GM12878 (cell line): ENCODE measurements around the gene MED22. TPM values are rescaled to one million over a fixed set of nuclear protein-coding genes. Genes with fewer than 3 reads are reported as not detected.

Source experiments
- ATAC-seq: fragments of 200-7000 bp; cut with Tn5 transposase; 3 replicates; pipeline ENCODE4 v1.9.1; 2020; ENCODE audit warnings: mild to moderate bottlenecking, moderate library complexity
- BruUV-seq: library from RNA; stranded (reverse); fragments of 400-500 nt; replicated peaks from 2 replicates; lab custom pipeline; 2021; lab: Mats Ljungman, UMichigan
- CTCF ChIA-PET: fragments of 300-600 bp; sonication (Branson Sonifier 250); formaldehyde crosslinking; extraction: SDS; loops from one replicate; lab custom pipeline; 2021; ENCODE audit warnings: inconsistent platforms; lab: Yijun Ruan, JAX
- POLR2A ChIA-PET: fragments of 350-600 bp; formaldehyde crosslinking; extraction: SDS; loops from one replicate; lab custom pipeline; 2021; ENCODE audit warnings: inconsistent platforms; lab: Charles Lee
- RAD21 ChIA-PET: fragments of 300-600 bp; sonication (Branson Sonifier 250); formaldehyde crosslinking; loops from one replicate; lab custom pipeline; 2023; ENCODE audit warnings: antibody characterized with exemption; ENCODE audit not compliant: unreplicated experiment; lab: Charles Lee
- SMC1A ChIA-PET: fragments of 300-600 bp; sonication (Branson Sonifier 250); formaldehyde crosslinking; loops from one replicate; lab custom pipeline; 2023; ENCODE audit not compliant: unreplicated experiment, uncharacterized antibody; lab: Charles Lee
- DNase-seq: peaks from one replicate; pipeline ENCODE4 v3.0.0-alpha.2; 2011; ENCODE audit warnings: low read depth, low spot score
- FAIRE-seq: peaks from 3 replicates; lab custom pipeline; 2011; peaks lifted over from hg19 to GRCh38; lab: Jason Lieb, UNC
- H2AFZ ChIP-seq: 2 replicates; pipeline ENCODE4 v1.6.0; 2011; ENCODE audit warnings: low read depth, low read length, control low read depth; ENCODE audit not compliant: control insufficient read depth
- H3K27ac ChIP-seq: 2 replicates; pipeline ENCODE4 v1.5.1; 2011; ENCODE audit warnings: control low read depth; ENCODE audit not compliant: control insufficient read depth, insufficient read depth
- H3K27me3 ChIP-seq, 2 experiments: replicated peaks in 1 of 2; 2 replicates each; pipeline versions ENCODE4 v1.6.0 to v1.6.1; 2011; ENCODE audit warnings: low read length in 1 of 2; ENCODE audit not compliant: control insufficient read depth in 2 of 2, insufficient read depth in 2 of 2
- H3K36me3 ChIP-seq, 2 experiments: 2 replicates each; pipeline ENCODE4 v1.5.1; 2011; ENCODE audit warnings: low read length in 1 of 2; ENCODE audit not compliant: control insufficient read depth in 2 of 2, insufficient read depth in 2 of 2
- H3K4me1 ChIP-seq: 2 replicates; pipeline ENCODE4 v1.6.1; 2011; ENCODE audit warnings: mild to moderate bottlenecking, low read length, moderate library complexity, mixed read lengths; ENCODE audit not compliant: control insufficient read depth, insufficient read depth
- H3K4me2 ChIP-seq: 2 replicates; pipeline ENCODE4 v1.6.0; 2011; ENCODE audit warnings: control low read depth; ENCODE audit not compliant: control insufficient read depth, insufficient read depth
- H3K4me3 ChIP-seq: fragments of 200-600 bp; sonication (generic); 2 replicates; pipeline ENCODE4 v1.5.1; 2016
- H3K79me2 ChIP-seq: 2 replicates; pipeline ENCODE4 v1.6.0; 2011; ENCODE audit warnings: low read length; ENCODE audit not compliant: control insufficient read depth, insufficient read depth
- H3K9ac ChIP-seq: 2 replicates; pipeline ENCODE4 v1.8.0; 2011; ENCODE audit warnings: low read length, control low read depth, mixed read lengths; ENCODE audit not compliant: control insufficient read depth, insufficient read depth
- H3K9me3 ChIP-seq: replicated peaks from 3 replicates; pipeline ENCODE4 v1.5.1; 2011; ENCODE audit warnings: mild to moderate bottlenecking, low read length; ENCODE audit not compliant: control insufficient read depth, insufficient read depth
- H4K20me1 ChIP-seq: 2 replicates; pipeline ENCODE4 v1.6.0; 2011; ENCODE audit not compliant: control insufficient read depth, insufficient read depth
- E2F4 ChIP-seq: IDR thresholded peaks from 2 replicates; pipeline ENCODE4 v1.6.1; 2012; ENCODE audit warnings: low read depth, low read length, improper control_type of control experiment
- GABPA ChIP-seq: IDR thresholded peaks from 2 replicates; pipeline ENCODE4 v1.6.1; 2014; ENCODE audit warnings: antibody characterized with exemption, low read depth, mild to moderate bottlenecking, inconsistent platforms
- NFYB ChIP-seq: IDR thresholded peaks from 2 replicates; pipeline ENCODE4 v1.6.1; 2011; ENCODE audit warnings: low read depth, mild to moderate bottlenecking, low read length, improper control_type of control experiment, moderate library complexity; ENCODE audit not compliant: insufficient read depth
- POLR2A ChIP-seq: IDR thresholded peaks from 2 replicates; pipeline ENCODE4 v1.6.1; 2011; ENCODE audit warnings: low read depth, mild to moderate bottlenecking, low read length
- SMAD5 ChIP-seq: IDR thresholded peaks from 2 replicates; pipeline ENCODE4 v1.6.1; 2016; ENCODE audit warnings: antibody characterized with exemption, low read depth
- SPI1 ChIP-seq: IDR thresholded peaks from 2 replicates; pipeline ENCODE4 v1.6.1; 2011; ENCODE audit warnings: low read depth, mild to moderate bottlenecking, low read length, moderate library complexity, borderline replicate concordance; ENCODE audit not compliant: insufficient read depth
- ZBED1 ChIP-seq: IDR thresholded peaks from 2 replicates; pipeline ENCODE4 v1.6.1; 2016; ENCODE audit warnings: borderline replicate concordance
- whole genome bisulfite sequencing: methylation state at CpG from one replicate; pipeline ENCODE4 v1.1.6; 2016; ENCODE audit warnings: low lambda C conversion rate; ENCODE audit not compliant: insufficient replicate concordance, insufficient coverage; ENCODE audit errors: missing lambda C conversion rate; 5-methylcytosine and 5-hydroxymethylcytosine counted together
- in situ Hi-C: fragments of 300-500 bp; cut with MboI; formaldehyde crosslinking; loops from 9 replicates; pipeline ENCODE4 v1.14.3; 2018; ENCODE audit warnings: mixed read lengths
- intact Hi-C: fragments of 100-400 bp; cut with micrococcal nuclease; formaldehyde crosslinking; loops from one replicate; pipeline ENCODE4 v1.14.2; 2022; ENCODE audit not compliant: unreplicated experiment
- polyA plus RNA-seq, 11 experiments: library from polyadenylated mRNA; depleted of rRNA in 4 of 11; unstranded in 6 of 11; stranded (reverse) in 5 of 11; fragments of >200 nt; fragmentation: Nextera tagmentation in 4 of 11; fragmentation: Illumina TruSeq in 1 of 11; extraction: Ambion mirVana in 4 of 11; extraction: Trizol in 1 of 11; gene quantifications; 1 replicate in 1 of 11; 2 replicates in 10 of 11; pipeline versions ENCODE4 v1.2.1 to v1.2.3, GENCODE V29; 2011 to 2016; ENCODE audit warnings: inconsistent platforms in 2 of 11, missing spikeins in 2 of 11, low read depth in 1 of 11
- total RNA-seq, 4 experiments: library from RNA; depleted of rRNA in 3 of 4; stranded (reverse); fragments of >200 nt in 3 of 4; fragmentation: Illumina TruSeq in 1 of 4; extraction: Trizol in 1 of 4; gene quantifications; 2 replicates each; pipeline versions ENCODE4 v1.2.1 to v1.2.3, GENCODE V29; 2013 to 2021

MED22 gene
- total and polyA plus RNA-seq, 10 of the 15 experiments (the other 5 are each of a cell fraction or from before 2014, with no cell fraction given) = 1.4 to 42.1 (median 24.6) TPM

DNA sequence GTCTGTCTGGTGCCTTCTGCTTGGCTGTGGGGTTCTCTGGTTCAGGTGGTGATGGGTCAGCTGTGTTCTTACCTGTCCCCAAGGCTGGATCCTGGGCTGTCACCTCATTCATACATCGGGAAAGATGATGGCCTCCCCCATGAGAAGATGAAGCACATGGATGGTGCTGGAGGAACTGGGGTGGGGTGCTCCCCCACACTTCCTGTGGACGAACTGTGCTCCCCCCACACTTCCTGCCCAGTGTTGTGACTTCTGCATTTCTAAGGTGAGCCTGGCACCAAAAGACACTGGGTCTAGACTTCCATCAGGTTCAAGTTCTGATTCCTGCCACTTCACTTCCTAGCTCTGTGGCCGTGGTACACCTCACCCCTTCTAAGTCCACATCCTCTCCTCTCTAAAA is 7.7 kb downstream of the MED22 start:
- ChIA-PET SMC1A (no interaction called here), POLR2A (no interaction called here), RAD21 (no interaction called here), CTCF (interaction anchor here (0.8 to 1.1 kb wide), 2 partner anchors 15 to 192 kb away, joined by 3 read pairs; no protein-coding TSS in a partner anchor)
- BruUV-seq = no TSS peak
- Histone ChIP-seq H3K36me3 (peaks cover 6 to 20% of the 10 kb centered on the region in 2 experiments), H3K9me3 (no peaks in the 10 kb centered on the region), H3K4me3 (no peak overlapping the region), H3K4me1 (peaks cover 15% of the 10 kb centered on the region), H2AFZ (no peak overlapping the region), H3K9ac (no peak overlapping the region), H3K4me2 (no peak overlapping the region), H3K27me3 (no peaks in the 10 kb centered on the region), H4K20me1 (no peaks in the 10 kb centered on the region), H3K27ac (peak overlapping the region; percentile 18; the same call in 1 of the 2 replicates), H3K79me2 (peaks cover 12% of the 10 kb centered on the region)
- DNase-seq (no peak), ATAC-seq (no peak), FAIRE-seq (no peak)
- intact Hi-C loops (no loop called here), in situ Hi-C loops (no loop called here)
- 15% methylated on average over 3 of the region's 3 CpGs for WGBS
- TF ChIP-seq ZBED1 (no peak), NFYB (no peak), POLR2A (0 out of 2 replicates have a peak, but pooled peaks have one; percentile 13), E2F4 (no peak), GABPA (0 out of 2 replicates have a peak, but pooled peaks have one; percentile 15), SMAD5 (no peak), SPI1 (peak; percentile 51)
